GM21526 (cell line): ENCODE data around the gene ALLC.
"Not testable (repeated sequence)": the region's sequence is repeated elsewhere in the genome, so short reads cannot be mapped to it uniquely, and the experiment has no call there.

Experiments used
- ATAC-seq: cut with Tn5 transposase; IDR thresholded peaks from one replicate; pipeline ENCODE4 v1.9.1; 2021; ENCODE audit warnings: moderate library complexity; ENCODE audit not compliant: unreplicated experiment, low FRiP score

Gene ALLC

GRCh38 chr2:3654011-3654410 is 4.0 kb upstream of the ALLC start:
- ATAC-seq = no peak

- ATAC-seq = no peak
Observed at GRCh38 chr2:3654531-3655225, 3.3 kb upstream of the ALLC start.

GRCh38 chr2:3655871-3656761 is 1.9 kb upstream of the ALLC start:
- no peak for ATAC-seq

GRCh38 chr2:3656762-3657721 is 958 bp upstream of the ALLC start:
- no peak for ATAC-seq

- no peak for ATAC-seq
Observed at GRCh38 chr2:3659447-3660432, 1.7 kb downstream of the ALLC start.

- ATAC-seq = not testable (repeated sequence)
Observed at GRCh38 chr2:3660640-3661039, 2.6 kb downstream of the ALLC start.

- ATAC-seq = no peak
Observed at GRCh38 chr2:3661149-3661660, 3.2 kb downstream of the ALLC start.

GRCh38 chr2:3662239-3662638 is 4.2 kb downstream of the ALLC start:
- ATAC-seq = no peak

GRCh38 chr2:3664118-3664517 is 6.1 kb downstream of the ALLC start:
- no peak for ATAC-seq

- no peak for ATAC-seq
Observed at GRCh38 chr2:3664925-3665324, 6.9 kb downstream of the ALLC start.

GRCh38 chr2:3665886-3666612 is 8.0 kb downstream of the ALLC start:
- ATAC-seq = no peak

- no peak for ATAC-seq
Observed at GRCh38 chr2:3666613-3666975, 8.6 kb downstream of the ALLC start.

- ATAC-seq = no peak
Observed at GRCh38 chr2:3667151-3667631, 9.2 kb downstream of the ALLC start.

- no peak for ATAC-seq
Observed at GRCh38 chr2:3669656-3670055, 11.7 kb downstream of the ALLC start.

GRCh38 chr2:3670376-3670775 is 12.4 kb downstream of the ALLC start:
- no peak for ATAC-seq

- no peak for ATAC-seq
Observed at GRCh38 chr2:3670941-3671340, 12.9 kb downstream of the ALLC start.

- ATAC-seq = no peak
Observed at GRCh38 chr2:3672861-3673678, 15.1 kb downstream of the ALLC start.
